HepG2 (cell line): ENCODE measurements around the gene ZBED1. TPM values are rescaled to one million over a fixed set of nuclear protein-coding genes. Genes with fewer than 3 reads are reported as not detected.

Source experiments
- AGO2 ChIP-seq: fragments of 200-400 bp; formaldehyde crosslinking; optimal IDR thresholded peaks from 2 replicates; pipeline ENCODE3; 2017; ENCODE audit warnings: mild to moderate bottlenecking, low read depth, low read length, moderate library complexity
- AKNA ChIP-seq: sonication (generic); formaldehyde crosslinking; IDR thresholded peaks from 2 replicates; pipeline ENCODE4 v1.4.0; 2020; ENCODE audit warnings: missing genetic modification reagents, borderline replicate concordance
- BRF2 ChIP-seq: sonication (generic); formaldehyde crosslinking; IDR thresholded peaks from 2 replicates; pipeline ENCODE4 v1.8.1; 2022; ENCODE audit warnings: mild to moderate bottlenecking, missing genetic modification reagents
- FOXO1 ChIP-seq: sonication (generic); formaldehyde crosslinking; IDR thresholded peaks from 2 replicates; pipeline ENCODE4 v1.4.0; 2020; ENCODE audit warnings: missing genetic modification reagents
- GABPB1 ChIP-seq: IDR thresholded peaks from 2 replicates; pipeline ENCODE4 v1.6.1; 2016; ENCODE audit warnings: mild to moderate bottlenecking, missing genetic modification reagents, moderate library complexity, missing compliant biosample characterization
- HMGA1 ChIP-seq: sonication (generic); formaldehyde crosslinking; conservative IDR thresholded peaks from 2 replicates; pipeline ENCODE4 v1.4.0; 2020; ENCODE audit warnings: missing genetic modification reagents
- IKZF1 ChIP-seq: fragments of 450-650 bp; IDR thresholded peaks from 2 replicates; pipeline ENCODE4 v1.7.1; 2016
- KDM5B ChIP-seq: sonication (generic); formaldehyde crosslinking; IDR thresholded peaks from 2 replicates; pipeline ENCODE4 v1.4.0; 2020; ENCODE audit warnings: missing genetic modification reagents, mild to moderate bottlenecking, borderline replicate concordance
- PATZ1 ChIP-seq: sonication (generic); formaldehyde crosslinking; IDR thresholded peaks from 2 replicates; pipeline ENCODE4 v1.4.0; 2020; ENCODE audit warnings: missing genetic modification reagents
- POGZ ChIP-seq: sonication (generic); formaldehyde crosslinking; IDR thresholded peaks from 2 replicates; pipeline ENCODE4 v1.4.0; 2020; ENCODE audit warnings: mild to moderate bottlenecking, missing genetic modification reagents
- RAD21 ChIP-seq: fragments of 450-650 bp; formaldehyde crosslinking; IDR thresholded peaks from 2 replicates; pipeline ENCODE4 v1.5.0; 2020; ENCODE audit warnings: mild to moderate bottlenecking
- REL ChIP-seq: sonication (generic); formaldehyde crosslinking; conservative IDR thresholded peaks from 2 replicates; pipeline ENCODE4 v1.8.0; 2022; ENCODE audit warnings: mild to moderate bottlenecking, missing genetic modification reagents, moderate library complexity
- RFXAP ChIP-seq: sonication (generic); formaldehyde crosslinking; IDR thresholded peaks from 2 replicates; pipeline ENCODE4 v1.4.0; 2020; ENCODE audit warnings: missing genetic modification reagents, borderline replicate concordance
- SAP130 ChIP-seq: IDR thresholded peaks from 2 replicates; pipeline ENCODE4 v1.6.1; 2016; ENCODE audit warnings: low read depth
- SP4 ChIP-seq: sonication (generic); formaldehyde crosslinking; IDR thresholded peaks from 2 replicates; pipeline ENCODE4 v1.8.1; 2023; ENCODE audit warnings: mild to moderate bottlenecking, missing genetic modification reagents
- SSRP1 ChIP-seq: IDR thresholded peaks from 2 replicates; pipeline ENCODE4 v1.6.1; 2016; ENCODE audit warnings: control low read depth
- TEF ChIP-seq: sonication (generic); formaldehyde crosslinking; IDR thresholded peaks from 2 replicates; pipeline ENCODE4 v1.5.0; 2020; ENCODE audit warnings: missing genetic modification reagents
- YEATS2 ChIP-seq: sonication (generic); formaldehyde crosslinking; IDR thresholded peaks from 2 replicates; pipeline ENCODE4 v1.4.0; 2020; ENCODE audit warnings: missing genetic modification reagents, borderline replicate concordance
- ZFY ChIP-seq: sonication (generic); formaldehyde crosslinking; IDR thresholded peaks from 2 replicates; pipeline ENCODE4 v1.4.0; 2020; ENCODE audit warnings: missing genetic modification reagents
- ZMAT3 ChIP-seq: sonication (generic); formaldehyde crosslinking; conservative IDR thresholded peaks from 2 replicates; pipeline ENCODE4 v1.7.0; 2021; ENCODE audit warnings: missing genetic modification reagents
- ZNF136 ChIP-seq: sonication (generic); formaldehyde crosslinking; IDR thresholded peaks from 2 replicates; pipeline ENCODE4 v1.8.1; 2022; ENCODE audit warnings: low read depth, mild to moderate bottlenecking, moderate library complexity, missing genetic modification reagents
- ZNF629 ChIP-seq: sonication (generic); formaldehyde crosslinking; conservative IDR thresholded peaks from 2 replicates; pipeline ENCODE4 v1.5.0; 2020; ENCODE audit warnings: missing genetic modification reagents
- polyA plus RNA-seq, 8 experiments: library from polyadenylated mRNA; depleted of rRNA in 3 of 8; stranded (reverse) in 7 of 8; unstranded in 1 of 8; fragments of >200 nt; fragmentation: Illumina TruSeq in 4 of 8; extraction: Trizol in 4 of 8; gene quantifications; 2 replicates each; pipeline versions ENCODE4 v1.2.1 to v1.2.3, GENCODE V29; 2011 to 2016; ENCODE audit warnings: low read depth in 4 of 8, missing spikeins in 1 of 8, mixed read lengths in 1 of 8; ENCODE audit not compliant: insufficient read depth in 1 of 8
- total RNA-seq, 5 experiments: library from RNA; depleted of rRNA; stranded (reverse); fragments of >200 nt; fragmentation: Illumina TruSeq; extraction: Trizol; gene quantifications; 2 replicates each; pipeline ENCODE4 v1.2.3, GENCODE V29; 2016; ENCODE audit warnings: low read depth in 1 of 5

Gene ZBED1
- total and polyA plus RNA-seq, 2 of the 13 experiments (the other 11 are each of a cell fraction or from before 2014, with no cell fraction given), result 20.0 to 29.8 TPM

- TF ChIP-seq HMGA1 (CRISPR knock-in tag) (no peak), ZMAT3 (CRISPR knock-in tag) (no peak), TEF (0 out of 2 replicates have a peak, but pooled peaks have one; percentile 27), RAD21 (peak; percentile 49; the same call in 1 of the 2 replicates), AGO2 (peak; percentile 88), GABPB1 (CRISPR knock-in tag) (peak; percentile 63; the same call in 1 of the 2 replicates), SSRP1 (CRISPR knock-in tag) (peak; percentile 66; the same call in 1 of the 2 replicates), ZFY (peak; percentile 81), BRF2 (CRISPR knock-in tag) (0 out of 2 replicates have a peak, but pooled peaks have one; percentile 43), REL (CRISPR knock-in tag) (no peak), SAP130 (CRISPR knock-in tag) (peak; percentile 47; the same call in 1 of the 2 replicates), KDM5B (CRISPR knock-in tag) (peak; percentile 20; the same call in 1 of the 2 replicates), ZNF629 (CRISPR knock-in tag) (no peak), IKZF1 (no peak), POGZ (CRISPR knock-in tag) (no peak), ZNF136 (CRISPR knock-in tag) (no peak), AKNA (CRISPR knock-in tag) (peak; percentile 49; the same call in 1 of the 2 replicates), RFXAP (0 out of 2 replicates have a peak, but pooled peaks have one; percentile 29), PATZ1 (CRISPR knock-in tag) (peak; percentile 73), YEATS2 (CRISPR knock-in tag) (0 out of 2 replicates have a peak, but pooled peaks have one; percentile 32), SP4 (CRISPR knock-in tag) (no peak), FOXO1 (CRISPR knock-in tag) (peak; percentile 7; the same call in 1 of the 2 replicates)
Observed at GRCh38 chrX:2500091-2500802, 529 bp downstream of the ZBED1 start (continued).
